Measurements from ENCODE around the gene IGFALS.

DNA sequence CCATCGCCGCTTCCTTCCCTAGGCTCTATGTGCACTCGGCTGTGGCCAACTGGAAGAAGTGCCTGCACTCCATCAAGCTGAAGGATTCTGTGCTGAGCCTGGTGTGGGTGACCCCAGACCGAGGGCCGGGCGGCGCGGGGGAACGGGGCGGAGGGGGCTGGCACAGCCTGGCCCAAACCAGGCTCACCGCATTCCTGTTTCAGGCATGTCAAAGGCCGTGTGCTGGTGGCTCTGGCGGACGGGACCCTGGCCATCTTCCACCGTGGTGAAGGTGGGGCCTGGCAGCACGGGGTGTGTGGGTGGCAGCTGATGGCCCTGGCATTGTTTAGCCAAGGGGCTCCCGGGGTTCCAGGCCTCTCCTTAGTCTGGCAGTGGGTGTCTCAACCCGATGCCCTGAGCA, 26.8 kb downstream of the IGFALS start:
- TF ChIP-seq CTCF (conservative IDR thresholded peaks at IDR 0.05; ENCODE audit: low read depth in 2 of 2) (no peak), EZH2 (IDR thresholded peaks at IDR 0.05; ENCODE audit: low read depth, unreplicated experiment) (no peak), POLR2AphosphoS5 (IDR thresholded peaks at IDR 0.05; ENCODE audit: low read depth) (no peak), STAT1 (IDR thresholded peaks at IDR 0.05; ENCODE audit: unreplicated experiment) (no peak), CREB1 (CRISPR knock-in tag; IDR thresholded peaks at IDR 0.05; ENCODE audit: low read depth) (no peak), EZH2phosphoT487 (IDR thresholded peaks at IDR 0.05; ENCODE audit: unreplicated experiment) (no peak), ZNF114 (CRISPR knock-in tag; IDR thresholded peaks at IDR 0.05) (no peak), REST (IDR thresholded peaks at IDR 0.05; ENCODE audit: unreplicated experiment) (no peak)
- TF ChIP-seq, protein P1, sequence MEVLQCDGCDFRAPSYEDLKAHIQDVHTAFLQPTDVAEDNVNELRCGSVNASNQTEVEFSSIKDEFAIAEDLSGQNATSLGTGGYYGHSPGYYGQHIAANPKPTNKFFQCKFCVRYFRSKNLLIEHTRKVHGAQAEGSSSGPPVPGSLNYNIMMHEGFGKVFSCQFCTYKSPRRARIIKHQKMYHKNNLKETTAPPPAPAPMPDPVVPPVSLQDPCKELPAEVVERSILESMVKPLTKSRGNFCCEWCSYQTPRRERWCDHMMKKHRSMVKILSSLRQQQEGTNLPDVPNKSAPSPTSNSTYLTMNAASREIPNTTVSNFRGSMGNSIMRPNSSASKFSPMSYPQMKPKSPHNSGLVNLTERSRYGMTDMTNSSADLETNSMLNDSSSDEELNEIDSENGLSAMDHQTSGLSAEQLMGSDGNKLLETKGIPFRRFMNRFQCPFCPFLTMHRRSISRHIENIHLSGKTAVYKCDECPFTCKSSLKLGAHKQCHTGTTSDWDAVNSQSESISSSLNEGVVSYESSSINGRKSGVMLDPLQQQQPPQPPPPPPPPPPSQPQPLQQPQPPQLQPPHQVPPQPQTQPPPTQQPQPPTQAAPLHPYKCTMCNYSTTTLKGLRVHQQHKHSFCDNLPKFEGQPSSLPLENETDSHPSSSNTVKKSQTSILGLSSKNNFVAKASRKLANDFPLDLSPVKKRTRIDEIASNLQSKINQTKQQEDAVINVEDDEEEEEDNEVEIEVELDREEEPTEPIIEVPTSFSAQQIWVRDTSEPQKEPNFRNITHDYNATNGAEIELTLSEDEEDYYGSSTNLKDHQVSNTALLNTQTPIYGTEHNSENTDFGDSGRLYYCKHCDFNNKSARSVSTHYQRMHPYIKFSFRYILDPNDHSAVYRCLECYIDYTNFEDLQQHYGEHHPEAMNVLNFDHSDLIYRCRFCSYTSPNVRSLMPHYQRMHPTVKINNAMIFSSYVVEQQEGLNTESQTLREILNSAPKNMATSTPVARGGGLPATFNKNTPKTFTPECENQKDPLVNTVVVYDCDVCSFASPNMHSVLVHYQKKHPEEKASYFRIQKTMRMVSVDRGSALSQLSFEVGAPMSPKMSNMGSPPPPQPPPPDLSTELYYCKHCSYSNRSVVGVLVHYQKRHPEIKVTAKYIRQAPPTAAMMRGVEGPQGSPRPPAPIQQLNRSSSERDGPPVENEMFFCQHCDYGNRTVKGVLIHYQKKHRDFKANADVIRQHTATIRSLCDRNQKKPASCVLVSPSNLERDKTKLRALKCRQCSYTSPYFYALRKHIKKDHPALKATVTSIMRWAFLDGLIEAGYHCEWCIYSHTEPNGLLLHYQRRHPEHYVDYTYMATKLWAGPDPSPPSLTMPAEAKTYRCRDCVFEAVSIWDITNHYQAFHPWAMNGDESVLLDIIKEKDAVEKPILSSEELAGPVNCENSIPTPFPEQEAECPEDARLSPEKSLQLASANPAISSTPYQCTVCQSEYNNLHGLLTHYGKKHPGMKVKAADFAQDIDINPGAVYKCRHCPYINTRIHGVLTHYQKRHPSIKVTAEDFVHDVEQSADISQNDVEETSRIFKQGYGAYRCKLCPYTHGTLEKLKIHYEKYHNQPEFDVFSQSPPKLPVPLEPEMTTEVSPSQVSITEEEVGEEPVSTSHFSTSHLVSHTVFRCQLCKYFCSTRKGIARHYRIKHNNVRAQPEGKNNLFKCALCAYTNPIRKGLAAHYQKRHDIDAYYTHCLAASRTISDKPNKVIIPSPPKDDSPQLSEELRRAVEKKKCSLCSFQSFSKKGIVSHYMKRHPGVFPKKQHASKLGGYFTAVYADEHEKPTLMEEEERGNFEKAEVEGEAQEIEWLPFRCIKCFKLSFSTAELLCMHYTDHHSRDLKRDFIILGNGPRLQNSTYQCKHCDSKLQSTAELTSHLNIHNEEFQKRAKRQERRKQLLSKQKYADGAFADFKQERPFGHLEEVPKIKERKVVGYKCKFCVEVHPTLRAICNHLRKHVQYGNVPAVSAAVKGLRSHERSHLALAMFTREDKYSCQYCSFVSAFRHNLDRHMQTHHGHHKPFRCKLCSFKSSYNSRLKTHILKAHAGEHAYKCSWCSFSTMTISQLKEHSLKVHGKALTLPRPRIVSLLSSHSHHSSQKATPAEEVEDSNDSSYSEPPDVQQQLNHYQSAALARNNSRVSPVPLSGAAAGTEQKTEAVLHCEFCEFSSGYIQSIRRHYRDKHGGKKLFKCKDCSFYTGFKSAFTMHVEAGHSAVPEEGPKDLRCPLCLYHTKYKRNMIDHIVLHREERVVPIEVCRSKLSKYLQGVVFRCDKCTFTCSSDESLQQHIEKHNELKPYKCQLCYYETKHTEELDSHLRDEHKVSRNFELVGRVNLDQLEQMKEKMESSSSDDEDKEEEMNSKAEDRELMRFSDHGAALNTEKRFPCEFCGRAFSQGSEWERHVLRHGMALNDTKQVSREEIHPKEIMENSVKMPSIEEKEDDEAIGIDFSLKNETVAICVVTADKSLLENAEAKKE (CRISPR knock-in tag; IDR thresholded peaks at IDR 0.05) = no peak

Measured in GM23338 (cell line).